HEK293 (cell line): ENCODE measurements around the gene MYO5B.
A peak's percentile ranks its signal among the peaks of the same experiment; 100 is the strongest.

Source experiments
- CTCF ChIA-PET: fragments of 350-600 bp; formaldehyde crosslinking; extraction: SDS; loops from one replicate; lab custom pipeline; 2021; ENCODE audit warnings: antibody characterized with exemption; lab: Yijun Ruan, JAX
- POLR2A ChIA-PET: fragments of 300-600 bp; formaldehyde crosslinking; extraction: SDS; loops from one replicate; lab custom pipeline; 2020; ENCODE audit warnings: antibody characterized with exemption, inconsistent platforms; lab: Yijun Ruan, JAX
- H3K27ac ChIP-seq: fragments of 200-500 bp; sonication (Bioruptor generic); 2 replicates; pipeline ENCODE4 v1.5.1; 2014; ENCODE audit warnings: low read depth, low read length, control low read depth, inconsistent platforms; ENCODE audit errors: extremely low read depth
- H3K36me3 ChIP-seq, 2 experiments: fragments of 200-500 bp in 1 of 2; sonication (Bioruptor generic) in 1 of 2; 1 replicate in 1 of 2; 2 replicates in 1 of 2; pipeline ENCODE4 v1.5.1; 2014 to 2017; ENCODE audit warnings: inconsistent platforms in 2 of 2, low read length in 2 of 2; ENCODE audit not compliant: control insufficient read depth in 2 of 2, insufficient read depth in 1 of 2
- H3K4me1 ChIP-seq: fragments of 200-500 bp; sonication (Bioruptor generic); 2 replicates; pipeline ENCODE4 v1.5.1; 2014; ENCODE audit warnings: mild to moderate bottlenecking, low read length, inconsistent platforms; ENCODE audit not compliant: control insufficient read depth, insufficient read depth
- H3K4me3 ChIP-seq: 2 replicates; pipeline ENCODE4 v1.5.1; 2011; ENCODE audit warnings: low read depth, mild to moderate bottlenecking, control low read depth, low read length, moderate library complexity
- H3K9me3 ChIP-seq: fragments of 200-500 bp; sonication (Bioruptor generic); 2 replicates; pipeline ENCODE4 v1.5.1; 2014; ENCODE audit warnings: low read depth, low read length, inconsistent platforms; ENCODE audit not compliant: control insufficient read depth, insufficient read depth
- AEBP2 ChIP-seq: fragments of 450-650 bp; formaldehyde crosslinking; IDR thresholded peaks from 2 replicates; pipeline ENCODE4 v1.5.1; 2016; ENCODE audit warnings: missing biosample characterization, missing genetic modification characterization, borderline replicate concordance
- GLIS1 ChIP-seq: fragments of 450-650 bp; formaldehyde crosslinking; IDR thresholded peaks from 2 replicates; pipeline ENCODE4 v1.5.1; 2016; ENCODE audit warnings: missing biosample characterization, missing genetic modification characterization
- KLF16 ChIP-seq: fragments of 450-650 bp; formaldehyde crosslinking; IDR thresholded peaks from 2 replicates; pipeline ENCODE4 v1.5.1; 2017; ENCODE audit warnings: missing biosample characterization, missing genetic modification characterization
- KLF7 ChIP-seq: fragments of 450-650 bp; formaldehyde crosslinking; IDR thresholded peaks from 2 replicates; pipeline ENCODE4 v1.5.1; 2016; ENCODE audit warnings: missing biosample characterization, missing genetic modification characterization, borderline replicate concordance
- KLF8 ChIP-seq: fragments of 450-650 bp; formaldehyde crosslinking; IDR thresholded peaks from 2 replicates; pipeline ENCODE4 v1.5.1; 2016; ENCODE audit warnings: missing biosample characterization, missing genetic modification characterization
- ZBTB11 ChIP-seq: fragments of 450-650 bp; formaldehyde crosslinking; conservative IDR thresholded peaks from 2 replicates; pipeline ENCODE4 v1.5.1; 2016; ENCODE audit warnings: low read depth, missing biosample characterization, missing genetic modification characterization
- ZBTB21 ChIP-seq: fragments of 450-650 bp; formaldehyde crosslinking; IDR thresholded peaks from 2 replicates; pipeline ENCODE4 v1.5.1; 2017; ENCODE audit warnings: missing biosample characterization, missing genetic modification characterization
- ZBTB44 ChIP-seq: fragments of 450-650 bp; IDR thresholded peaks from 2 replicates; pipeline ENCODE4 v1.5.1; 2018; ENCODE audit warnings: missing biosample characterization, mild to moderate bottlenecking, missing genetic modification characterization
- ZNF138 ChIP-seq: fragments of 450-650 bp; formaldehyde crosslinking; IDR thresholded peaks from 2 replicates; pipeline ENCODE4 v1.5.1; 2016; ENCODE audit warnings: missing biosample characterization, missing genetic modification characterization, borderline replicate concordance
- ZNF140 ChIP-seq: fragments of 450-650 bp; formaldehyde crosslinking; IDR thresholded peaks from 2 replicates; pipeline ENCODE4 v1.5.1; 2016; ENCODE audit warnings: missing biosample characterization, missing genetic modification characterization
- ZNF280C ChIP-seq: fragments of 450-650 bp; formaldehyde crosslinking; IDR thresholded peaks from 2 replicates; pipeline ENCODE4 v1.5.1; 2016; ENCODE audit warnings: missing biosample characterization, missing genetic modification characterization
- ZNF426 ChIP-seq: fragments of 450-650 bp; formaldehyde crosslinking; IDR thresholded peaks from 2 replicates; pipeline ENCODE4 v1.5.1; 2017; ENCODE audit warnings: missing biosample characterization, missing genetic modification characterization, mild to moderate bottlenecking, inconsistent platforms, moderate library complexity
- ZNF48 ChIP-seq: fragments of 450-650 bp; formaldehyde crosslinking; IDR thresholded peaks from 2 replicates; pipeline ENCODE4 v1.5.1; 2016; ENCODE audit warnings: missing biosample characterization, missing genetic modification characterization
- ZNF580 ChIP-seq: fragments of 450-650 bp; formaldehyde crosslinking; IDR thresholded peaks from 2 replicates; pipeline ENCODE4 v1.5.1; 2016; ENCODE audit warnings: missing biosample characterization, missing genetic modification characterization
- ZNF610 ChIP-seq: fragments of 450-650 bp; formaldehyde crosslinking; IDR thresholded peaks from 2 replicates; pipeline ENCODE4 v1.5.1; 2016; ENCODE audit warnings: missing biosample characterization, missing genetic modification characterization, borderline replicate concordance
- ZNF626 ChIP-seq: fragments of 450-650 bp; sonication (Bioruptor Pico); formaldehyde crosslinking; IDR thresholded peaks from 2 replicates; pipeline ENCODE4 v1.5.1; 2018; ENCODE audit warnings: missing biosample characterization, missing genetic modification characterization, inconsistent platforms
- ZNF658 ChIP-seq: fragments of 450-650 bp; formaldehyde crosslinking; IDR thresholded peaks from 2 replicates; pipeline ENCODE4; 2016; ENCODE audit warnings: missing biosample characterization, missing genetic modification characterization
- ZNF747 ChIP-seq: fragments of 450-650 bp; formaldehyde crosslinking; IDR thresholded peaks from 2 replicates; pipeline ENCODE4 v1.5.1; 2016; ENCODE audit warnings: missing biosample characterization, missing genetic modification characterization
- ZSCAN4 ChIP-seq: fragments of 450-650 bp; formaldehyde crosslinking; IDR thresholded peaks from 2 replicates; pipeline ENCODE4 v1.5.1; 2017; ENCODE audit warnings: missing biosample characterization, missing genetic modification characterization

The MYO5B gene

GRCh38 chr18:49843131-49843530 lies 351.8 kb downstream of the MYO5B start:
- H3K27ac ChIP-seq = no peak overlapping the region
- H3K36me3 ChIP-seq = peaks cover 0 to 21% of the 10 kb centered on the region in 2 experiments; a peak in 1 of 3 replicates
- TF ChIP-seq ZNF658 (tag by site-specific recombination) = no peak
- no peak for TF ChIP-seq ZNF48 (tag by site-specific recombination)
- TF ChIP-seq ZNF140 (tag by site-specific recombination) = no peak
- no peak for TF ChIP-seq AEBP2 (tag by site-specific recombination)
- no peak for TF ChIP-seq KLF16
- no peak for TF ChIP-seq ZNF280C (tag by site-specific recombination)
- TF ChIP-seq ZNF138 = no peak
- no peak for TF ChIP-seq ZNF426 (tag by site-specific recombination)
- TF ChIP-seq KLF7 (tag by site-specific recombination) = no peak
- TF ChIP-seq ZNF610 = no peak
- TF ChIP-seq ZBTB11 = no peak
- ChIA-PET CTCF (interaction anchor here (1.1 kb wide), 1 partner anchor 18 kb away, joined by 3 read pairs; no protein-coding TSS in a partner anchor), POLR2A (no interaction called here)
- H3K9me3 ChIP-seq = no peaks in the 10 kb centered on the region
- H3K4me3 ChIP-seq = no peak overlapping the region
- H3K4me1 ChIP-seq = no peaks in the 10 kb centered on the region

- Histone ChIP-seq H3K9me3 (no peaks in the 10 kb centered on the region), H3K4me3 (no peak overlapping the region), H3K27ac (no peak overlapping the region), H3K36me3 (peaks cover 0 to 21% of the 10 kb centered on the region in 2 experiments; a peak in 1 of 3 replicates), H3K4me1 (no peaks in the 10 kb centered on the region)
- POLR2A ChIA-PET = no interaction called here
- CTCF ChIA-PET = interaction anchor here (1.1 kb wide), 1 partner anchor 18 kb away, joined by 3 read pairs; no protein-coding TSS in a partner anchor
- TF ChIP-seq ZBTB21 (tag by site-specific recombination) (no peak), ZNF626 (no peak), KLF8 (tag by site-specific recombination) (no peak), GLIS1 (0 out of 2 replicates have a peak, but pooled peaks have one; percentile 16), ZBTB44 (tag by site-specific recombination) (no peak), ZNF140 (tag by site-specific recombination) (no peak), ZSCAN4 (no peak), ZNF747 (tag by site-specific recombination) (no peak), ZNF580 (no peak)
Observed at GRCh38 chr18:49842656-49843055, 352.3 kb downstream of the MYO5B start.
